Vagina (tissue), 2 donors: ENCODE data around the gene TRAPPC4.

Experiments used
- POLR2AphosphoS5 ChIP-seq, 2 donors: sonication (generic); formaldehyde crosslinking; IDR thresholded peaks; one replicate each; pipeline ENCODE4 v1.9.0; 2017; ENCODE audit warnings: antibody characterized with exemption in 2 of 2, mild to moderate bottlenecking in 2 of 2, low read depth in 1 of 2; ENCODE audit not compliant: insufficient read depth in 1 of 2
- TF ChIP-seq, protein P1 (sequence below), 3 experiments: fragments of 450-650 bp in 2 of 3; fragments of 200-600 bp in 1 of 3; sonication (generic) in 1 of 3; IDR thresholded peaks; one replicate each; pipeline ENCODE4 v1.5.1; 2017 to 2019; ENCODE audit warnings: antibody characterized with exemption in 3 of 3, mild to moderate bottlenecking in 2 of 3, moderate library complexity in 2 of 3

DNA sequence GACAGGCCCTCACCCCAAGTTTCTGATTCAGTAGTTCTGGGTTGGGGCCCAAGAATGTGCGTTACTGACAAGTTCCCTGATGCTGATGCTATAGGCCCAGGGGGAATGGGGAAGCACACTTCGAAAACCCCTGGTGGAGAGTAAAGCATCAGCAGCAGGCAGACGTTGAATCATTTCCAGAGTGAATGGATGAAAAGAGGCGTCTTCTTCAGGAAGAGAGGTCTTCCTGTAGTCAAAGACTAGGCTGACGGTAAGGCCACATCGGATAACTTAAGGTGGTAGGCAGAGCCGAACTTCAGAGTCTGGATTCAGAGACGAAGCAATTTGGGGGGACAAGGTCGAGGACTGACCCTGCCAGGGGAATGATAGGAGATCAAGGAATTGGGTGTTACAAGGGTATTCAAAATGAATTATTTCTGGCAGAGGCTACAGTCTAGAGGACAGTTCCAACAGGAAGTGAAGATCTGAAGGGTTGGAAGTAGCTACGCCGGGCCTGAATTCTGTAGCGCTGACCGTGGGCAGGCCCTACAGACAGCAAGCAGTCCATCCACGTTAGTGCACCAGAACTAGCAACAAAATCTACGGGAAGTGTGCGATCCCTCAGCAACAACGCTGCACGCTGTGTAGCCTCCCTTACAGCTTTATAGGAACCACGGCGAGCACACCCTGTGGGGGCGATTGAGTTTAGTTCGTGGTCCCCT, 21.5 kb upstream of the TRAPPC4 start:
- no peak for TF ChIP-seq POLR2AphosphoS5 (IDR thresholded peaks at IDR 0.05; ENCODE audit: insufficient read depth in 1 of 2, low read depth in 1 of 2)
- TF ChIP-seq, protein P1, sequence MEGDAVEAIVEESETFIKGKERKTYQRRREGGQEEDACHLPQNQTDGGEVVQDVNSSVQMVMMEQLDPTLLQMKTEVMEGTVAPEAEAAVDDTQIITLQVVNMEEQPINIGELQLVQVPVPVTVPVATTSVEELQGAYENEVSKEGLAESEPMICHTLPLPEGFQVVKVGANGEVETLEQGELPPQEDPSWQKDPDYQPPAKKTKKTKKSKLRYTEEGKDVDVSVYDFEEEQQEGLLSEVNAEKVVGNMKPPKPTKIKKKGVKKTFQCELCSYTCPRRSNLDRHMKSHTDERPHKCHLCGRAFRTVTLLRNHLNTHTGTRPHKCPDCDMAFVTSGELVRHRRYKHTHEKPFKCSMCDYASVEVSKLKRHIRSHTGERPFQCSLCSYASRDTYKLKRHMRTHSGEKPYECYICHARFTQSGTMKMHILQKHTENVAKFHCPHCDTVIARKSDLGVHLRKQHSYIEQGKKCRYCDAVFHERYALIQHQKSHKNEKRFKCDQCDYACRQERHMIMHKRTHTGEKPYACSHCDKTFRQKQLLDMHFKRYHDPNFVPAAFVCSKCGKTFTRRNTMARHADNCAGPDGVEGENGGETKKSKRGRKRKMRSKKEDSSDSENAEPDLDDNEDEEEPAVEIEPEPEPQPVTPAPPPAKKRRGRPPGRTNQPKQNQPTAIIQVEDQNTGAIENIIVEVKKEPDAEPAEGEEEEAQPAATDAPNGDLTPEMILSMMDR (IDR thresholded peaks at IDR 0.05): no peak
